Kidney glomerular epithelial cell (primary cell): ENCODE results near the gene PPM1L.
A peak's percentile ranks its signal among the peaks of the same experiment; 100 is the strongest.

ENCODE experiments used
- DNase-seq: peaks from one replicate; lab custom pipeline; 2025; lab: John Stamatoyannopoulos, UW

Gene PPM1L

GRCh38 chr3:161101609-161102008 lies 345.6 kb downstream of the PPM1L start:
- DNase-seq = no peak

GRCh38 chr3:161103776-161104385 lies 347.9 kb downstream of the PPM1L start:
- DNase-seq = no peak

GRCh38 chr3:161104561-161105551 lies 348.8 kb downstream of the PPM1L start, which contains the start of gene B3GALNT1:
Gene B3GALNT1, minus strand, starts transcription at chr3:161105349. Its CDS starts 18,595 bp downstream, at chr3:161086754.
- peak; percentile 39 for DNase-seq

GRCh38 chr3:161107311-161107710 lies 351.3 kb downstream of the PPM1L start:
- DNase-seq = no peak

GRCh38 chr3:161108840-161109239 lies 352.8 kb downstream of the PPM1L start:
- no peak for DNase-seq

- DNase-seq = no peak
These were observed 361.6 kb downstream of the PPM1L start for GRCh38 chr3:161117646-161118045.

- no peak for DNase-seq
These were observed 370.5 kb downstream of the PPM1L start for GRCh38 chr3:161126495-161126894.
